Measurements from ENCODE around the gene OSTN. TPM values are rescaled to one million over a fixed set of nuclear protein-coding genes. Genes with fewer than 3 reads are reported as not detected.

OSTN gene
- total RNA-seq, 1 experiment from 2014 or later: not detected

GRCh38 chr3:191306428-191306827 is 107.4 kb downstream of the OSTN start:
- CTCF ChIA-PET: no interaction called here

GRCh38 chr3:191307341-191307740 is 108.3 kb downstream of the OSTN start:
- POLR2A ChIA-PET: no interaction called here
- TF ChIP-seq POLR2AphosphoS5 (IDR thresholded peaks at IDR 0.05; ENCODE audit: low read depth, low read length) (no peak), REST (IDR thresholded peaks at IDR 0.05; ENCODE audit: low read depth) (no peak), EZH2 (IDR thresholded peaks at IDR 0.05) (no peak), SRF (IDR thresholded peaks at IDR 0.05; ENCODE audit: low read depth) (no peak), SP1 (IDR thresholded peaks at IDR 0.05; ENCODE audit: low read depth) (no peak), EGR1 (IDR thresholded peaks at IDR 0.05; ENCODE audit: low read depth) (no peak), CTCF (IDR thresholded peaks at IDR 0.05 in 2 of 3, conservative IDR thresholded peaks at IDR 0.05 in 1 of 3; ENCODE audit: borderline replicate concordance in 1 of 3, insufficient read depth in 1 of 3, low read depth in 2 of 3, low read length in 2 of 3) (no peak), POLR2A (IDR thresholded peaks at IDR 0.05; ENCODE audit: borderline replicate concordance, extremely low read depth, insufficient read depth, insufficient read length) (no peak), ZNF274 (IDR thresholded peaks at IDR 0.05; ENCODE audit: low read depth, low read length) (no peak), ELF1 (IDR thresholded peaks at IDR 0.05; ENCODE audit: borderline replicate concordance, low read depth) (no peak), SIN3A (IDR thresholded peaks at IDR 0.05; ENCODE audit: low read depth) (no peak), ZFX (IDR thresholded peaks at IDR 0.05) (no peak)

More at GRCh38 chr3:191306428-191306827, 107.4 kb downstream of the OSTN start:
- Histone ChIP-seq H3K27ac (ENCODE audit: low read depth, low read length) (no peak overlapping the region), H3K9ac (ENCODE audit: low read length) (no peak overlapping the region), H3K4me1 (ENCODE audit: control insufficient read depth in 1 of 2, insufficient read depth in 2 of 2, low read length in 2 of 2) (no peaks in the 10 kb centered on the region), H3K27me3 (ENCODE audit: insufficient read depth, low read length) (no peaks in the 10 kb centered on the region), H3K36me3 (ENCODE audit: control insufficient read depth in 1 of 2, insufficient read depth in 2 of 2, low read length in 2 of 2) (no peaks in the 10 kb centered on the region), H3K9me2 (ENCODE audit: insufficient read depth) (no peaks in the 10 kb centered on the region), H3K9me3 (ENCODE audit: control insufficient read depth in 1 of 2, insufficient read depth in 1 of 2, low read depth in 1 of 2, low read length in 2 of 2) (no peaks in the 10 kb centered on the region), H3K4me2 (ENCODE audit: low read length) (no peak overlapping the region), H4K20me1 (ENCODE audit: insufficient read depth) (no peaks in the 10 kb centered on the region), H3K79me2 (ENCODE audit: insufficient read depth, low read length) (no peaks in the 10 kb centered on the region), H3K4me3 (replicated peaks in 1 of 2; ENCODE audit: low read depth in 1 of 2, low read length in 2 of 2) (no peak overlapping the region), H2AFZ (ENCODE audit: low read depth, low read length, poor library complexity, severe bottlenecking) (no peak overlapping the region)
- intact Hi-C loops (cut with micrococcal nuclease): no loop called here
- ChIA-PET RAD21 (ENCODE audit: low non-redundant PET in 1 of 2, low total read pairs in 2 of 2, uncharacterized antibody in 2 of 2, unreplicated experiment in 2 of 2) (no interaction called here), POLR2A (no interaction called here)
- no peak for ATAC-seq
- BruUV-seq (replicated peaks): no TSS peak
- TF ChIP-seq EGR1 (IDR thresholded peaks at IDR 0.05; ENCODE audit: low read depth): no peak
- no peak for TF ChIP-seq ATF3 (IDR thresholded peaks at IDR 0.05)
- no peak for TF ChIP-seq ZNF274 (IDR thresholded peaks at IDR 0.05; ENCODE audit: low read depth, low read length)
- no peak for TF ChIP-seq ELF1 (IDR thresholded peaks at IDR 0.05; ENCODE audit: borderline replicate concordance, low read depth)
- TF ChIP-seq JUND (IDR thresholded peaks at IDR 0.05): no peak
- TF ChIP-seq RAD21 (IDR thresholded peaks at IDR 0.05; ENCODE audit: low read depth): no peak
- DNase-seq (ENCODE audit: low read depth, low spot score): no peak

More at GRCh38 chr3:191307341-191307740, 108.3 kb downstream of the OSTN start:
- ChIA-PET RAD21 (ENCODE audit: low non-redundant PET in 1 of 2, low total read pairs in 2 of 2, uncharacterized antibody in 2 of 2, unreplicated experiment in 2 of 2) (no interaction called here), CTCF (no interaction called here)
- H3K79me2 ChIP-seq (ENCODE audit: insufficient read depth, low read length): no peaks in the 10 kb centered on the region
- BruUV-seq (replicated peaks): no TSS peak
- no peaks in the 10 kb centered on the region for H3K27me3 ChIP-seq (ENCODE audit: insufficient read depth, low read length)
- H3K36me3 ChIP-seq (ENCODE audit: control insufficient read depth in 1 of 2, insufficient read depth in 2 of 2, low read length in 2 of 2): no peaks in the 10 kb centered on the region
- no peak overlapping the region for H3K9ac ChIP-seq (ENCODE audit: low read length)
- no peak for DNase-seq (ENCODE audit: low read depth, low spot score)
- H3K4me3 ChIP-seq (replicated peaks in 1 of 2; ENCODE audit: low read depth in 1 of 2, low read length in 2 of 2): no peak overlapping the region
- no peak overlapping the region for H2AFZ ChIP-seq (ENCODE audit: low read depth, low read length, poor library complexity, severe bottlenecking)
- no peaks in the 10 kb centered on the region for H3K9me2 ChIP-seq (ENCODE audit: insufficient read depth)
- no peak overlapping the region for H3K4me2 ChIP-seq (ENCODE audit: low read length)
- no peaks in the 10 kb centered on the region for H3K4me1 ChIP-seq (ENCODE audit: control insufficient read depth in 1 of 2, insufficient read depth in 2 of 2, low read length in 2 of 2)
- no peak overlapping the region for H3K27ac ChIP-seq (ENCODE audit: low read depth, low read length)
- no peak for ATAC-seq
- H3K9me3 ChIP-seq (ENCODE audit: control insufficient read depth in 1 of 2, insufficient read depth in 1 of 2, low read depth in 1 of 2, low read length in 2 of 2): no peaks in the 10 kb centered on the region
- intact Hi-C loops (cut with micrococcal nuclease): no loop called here
- H4K20me1 ChIP-seq (ENCODE audit: insufficient read depth): no peaks in the 10 kb centered on the region

Data from HCT116 (cell line).